Activated CD8-positive, alpha-beta memory T cell treated with anti-CD3 and anti-CD28 coated beads, Interleukin-2, amount 10 ng/mL, durations not matched to agents 7 days and 5 days (primary cell): ENCODE results near the gene ENO3. TPM values are rescaled to one million over a fixed set of nuclear protein-coding genes. Genes with fewer than 3 reads are reported as not detected.
"Not testable (repeated sequence)": the region's sequence is repeated elsewhere in the genome, so short reads cannot be mapped to it uniquely, and the experiment has no call there.

Experiments
- ATAC-seq: fragments of 150-1000 bp; cut with Tn5 transposase; one replicate; pipeline ENCODE4 v1.10.0; 2021; ENCODE audit warnings: moderate library complexity
- CTCF ChIA-PET: fragments of 350-600 bp; sonication (Branson Sonifier 250); formaldehyde crosslinking; loops from one replicate; lab custom pipeline; 2021; ENCODE audit warnings: antibody characterized with exemption; lab: Charles Lee
- DNase-seq: peaks from one replicate; pipeline ENCODE4 v3.0.0-alpha.2; 2020
- H3K27ac Mint-ChIP-seq: one replicate; pipeline ENCODE4 v1.8.0; 2021; ENCODE audit warnings: mild to moderate bottlenecking, mixed read lengths
- H3K27me3 Mint-ChIP-seq: one replicate; pipeline ENCODE4 v1.8.0; 2021; ENCODE audit warnings: mixed read lengths
- H3K36me3 Mint-ChIP-seq: one replicate; pipeline ENCODE4 v1.8.0; 2021; ENCODE audit warnings: mild to moderate bottlenecking, mixed read lengths
- H3K4me1 Mint-ChIP-seq: one replicate; pipeline ENCODE4 v1.8.0; 2021; ENCODE audit warnings: mixed read lengths
- H3K4me3 Mint-ChIP-seq: one replicate; pipeline ENCODE4 v1.8.0; 2021; ENCODE audit warnings: mild to moderate bottlenecking, moderate library complexity, mixed read lengths
- H3K9me3 Mint-ChIP-seq: one replicate; pipeline ENCODE4 v1.8.0; 2022; ENCODE audit warnings: low read depth, mixed read lengths
- total RNA-seq, 2 experiments: library from RNA; stranded (reverse); gene quantifications; one replicate each; pipeline ENCODE4 v1.2.3, GENCODE V29; 2021

Gene ENO3
- total RNA-seq = 10 to 100 TPM; 27.7 to 30.8 TPM

DNA sequence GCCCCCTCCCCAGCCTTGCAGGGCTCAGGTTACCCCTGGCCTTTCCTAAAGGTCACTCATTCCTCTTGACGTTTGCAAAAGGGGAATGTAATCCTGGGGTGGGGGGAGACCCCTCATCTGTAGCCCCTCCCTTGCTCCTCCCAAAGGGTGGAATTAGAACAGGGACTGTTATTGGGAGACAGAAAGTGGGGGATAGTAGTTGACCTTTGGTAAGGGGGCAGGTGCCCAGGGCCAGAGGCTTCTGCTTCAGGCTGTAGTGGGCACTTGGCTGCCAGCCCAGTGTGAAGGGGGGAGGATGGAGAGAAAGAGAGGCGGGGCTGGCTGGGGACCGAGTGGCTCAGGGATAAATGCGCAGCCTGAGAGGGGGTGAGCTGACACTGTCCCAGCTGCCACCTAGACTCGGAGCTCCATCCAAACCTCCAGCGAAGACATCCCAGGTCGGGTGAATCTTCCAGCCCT, at the start of gene ENO3:
ENO3 (plus strand) TSS at position 374 of the 459 bp plus-strand sequence. CDS start 711 bp downstream, outside the sequence.
- CTCF ChIA-PET = interaction anchor here (0.7 to 4.5 kb wide), 3 partner anchors 12 to 241 kb away, joined by 4 to 18 read pairs (median 8); partner anchors contain the start of genes ARRB2 and SPAG7
- peak within 1 kb of the TSS; percentile 89 for H3K27ac Mint-ChIP-seq
- H3K4me3 Mint-ChIP-seq = peak within 1 kb of the TSS; percentile 79
- no peaks in the 10 kb centered on the region for H3K27me3 Mint-ChIP-seq
- no peaks in the 10 kb centered on the region for H3K9me3 Mint-ChIP-seq
- peaks cover 16% of the 10 kb centered on the region for H3K36me3 Mint-ChIP-seq
- no peak for ATAC-seq
- peaks cover 20% of the 10 kb centered on the region for H3K4me1 Mint-ChIP-seq
- no peak for DNase-seq

DNA sequence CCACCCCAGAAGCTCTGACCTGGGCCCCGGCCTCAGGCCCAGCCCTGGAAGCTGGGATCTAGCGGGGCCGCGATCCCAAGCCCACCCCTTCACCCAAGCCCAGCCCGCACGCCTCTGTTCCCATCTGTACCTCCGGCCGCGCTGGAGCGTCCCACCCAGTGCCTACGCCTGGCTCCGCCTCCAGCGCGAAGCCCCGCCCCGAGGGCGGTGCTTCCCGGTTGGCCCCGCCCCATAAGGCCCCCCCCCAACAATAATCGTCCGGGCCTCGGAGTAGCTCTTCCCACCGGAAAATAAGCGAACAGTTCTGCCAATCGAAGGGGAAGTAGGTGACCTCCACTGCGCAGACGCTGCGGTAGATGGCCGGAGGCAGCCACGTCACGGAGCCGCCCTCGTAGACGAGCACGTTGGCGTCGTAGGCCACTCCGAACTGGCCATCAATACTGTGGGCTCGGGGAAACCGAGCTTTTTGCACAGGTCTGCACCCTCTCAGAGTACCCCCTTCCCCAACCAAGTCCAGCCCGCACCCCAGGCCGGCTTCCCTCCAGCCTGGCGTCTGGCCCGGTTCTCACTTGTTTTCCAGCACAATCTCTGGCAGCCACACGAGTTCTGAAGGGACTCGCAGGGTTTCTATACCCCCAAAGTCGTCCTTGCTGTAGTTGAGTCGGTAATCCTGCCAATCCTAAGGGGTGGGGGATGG, 49.1 kb upstream of the ENO3 start:
- H3K36me3 Mint-ChIP-seq = no peaks in the 10 kb centered on the region
- CTCF ChIA-PET = interaction anchor here (0.6 to 3.2 kb wide), 12 partner anchors 7 to 335 kb away, joined by 3 to 18 read pairs (median 6); partner anchors contain the start of genes ARRB2, CAMTA2, RNF167 and SLC25A11
- H3K27ac Mint-ChIP-seq = peak overlapping the region; percentile 44
- peaks cover 36% of the 10 kb centered on the region for H3K4me1 Mint-ChIP-seq
- H3K4me3 Mint-ChIP-seq = no peak overlapping the region
- peaks cover 4% of the 10 kb centered on the region for H3K27me3 Mint-ChIP-seq
- DNase-seq (no peak), ATAC-seq (no peak)
- H3K9me3 Mint-ChIP-seq = no peaks in the 10 kb centered on the region

DNA sequence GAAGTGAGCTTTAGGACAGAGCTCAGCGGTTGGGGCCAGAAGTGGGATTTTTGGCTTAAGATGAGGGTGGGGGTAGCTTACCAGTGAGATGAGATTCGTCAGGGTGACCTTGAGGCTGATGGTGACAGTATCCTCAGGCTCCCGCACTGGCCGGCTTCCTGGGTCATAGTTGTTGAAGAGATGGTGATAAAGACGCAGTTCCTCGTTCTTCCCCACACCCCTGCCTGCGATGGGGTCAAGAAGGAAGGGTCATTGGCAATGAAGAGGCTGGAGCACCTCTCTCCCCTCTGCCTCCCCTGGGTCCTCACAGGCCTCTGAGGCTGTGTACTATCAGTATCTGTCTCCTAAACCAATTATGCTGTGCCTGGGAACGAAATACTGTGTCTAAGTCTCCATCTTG, 48.4 kb upstream of the ENO3 start:
- H3K4me1 Mint-ChIP-seq = peaks cover 36% of the 10 kb centered on the region
- H3K9me3 Mint-ChIP-seq = no peaks in the 10 kb centered on the region
- H3K27ac Mint-ChIP-seq = no peak overlapping the region
- DNase-seq = no peak
- ATAC-seq = no peak
- no peak overlapping the region for H3K4me3 Mint-ChIP-seq
- H3K27me3 Mint-ChIP-seq = peaks cover 4% of the 10 kb centered on the region
- no peaks in the 10 kb centered on the region for H3K36me3 Mint-ChIP-seq
- CTCF ChIA-PET = interaction anchor here (0.6 to 3.2 kb wide), 18 partner anchors 8 to 336 kb away, joined by 3 to 18 read pairs (median 4); partner anchors contain the start of genes ARRB2, CAMTA2, RNF167 and SLC25A11

DNA sequence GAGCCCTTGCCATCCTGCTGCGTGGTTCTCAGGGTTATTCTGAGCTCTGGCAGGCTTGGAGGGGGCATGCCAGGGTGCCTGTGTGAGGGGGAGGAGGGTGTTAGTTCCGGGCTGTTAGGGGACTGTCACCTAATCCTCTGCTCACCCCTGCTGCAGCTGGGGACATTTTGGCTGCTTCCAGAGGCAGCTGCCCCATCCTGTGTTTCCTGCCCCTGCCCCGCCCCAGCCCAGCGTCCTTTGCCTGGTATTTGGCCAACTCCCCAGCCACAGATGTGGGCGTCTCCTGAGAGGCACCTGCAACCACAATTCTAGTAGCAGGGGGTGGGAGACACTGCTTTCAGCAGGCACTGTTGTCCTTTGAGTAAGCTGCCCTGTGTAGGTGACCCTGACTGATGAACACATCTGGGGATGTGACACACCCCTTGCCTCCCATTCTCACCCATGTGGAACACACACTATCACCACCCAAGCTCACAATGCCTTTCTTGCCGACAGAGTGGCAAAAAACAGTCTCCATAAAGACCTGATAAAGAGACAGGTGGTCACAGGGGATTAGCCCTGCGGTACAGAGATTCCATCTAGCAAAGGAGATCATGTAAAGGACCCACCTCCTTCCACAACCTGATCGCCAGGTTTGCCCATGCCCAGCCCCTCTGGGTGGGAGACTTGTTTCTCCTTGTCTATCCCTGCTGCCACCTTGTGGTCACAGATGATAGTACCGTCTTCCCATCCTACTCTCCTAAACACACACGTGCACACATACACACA, 47.7 kb upstream of the ENO3 start, which contains the start of gene CHRNE:
CHRNE (minus strand) TSS at position 48 of the 768 bp plus-strand sequence; CDS start at position 13, 35 bp downstream.
- CTCF ChIA-PET = interaction anchor here (0.6 to 3.2 kb wide), 25 partner anchors 10 to 345 kb away, joined by 3 to 18 read pairs (median 4); partner anchors contain the start of genes ARRB2, CAMTA2, RNF167 and SLC25A11

DNA sequence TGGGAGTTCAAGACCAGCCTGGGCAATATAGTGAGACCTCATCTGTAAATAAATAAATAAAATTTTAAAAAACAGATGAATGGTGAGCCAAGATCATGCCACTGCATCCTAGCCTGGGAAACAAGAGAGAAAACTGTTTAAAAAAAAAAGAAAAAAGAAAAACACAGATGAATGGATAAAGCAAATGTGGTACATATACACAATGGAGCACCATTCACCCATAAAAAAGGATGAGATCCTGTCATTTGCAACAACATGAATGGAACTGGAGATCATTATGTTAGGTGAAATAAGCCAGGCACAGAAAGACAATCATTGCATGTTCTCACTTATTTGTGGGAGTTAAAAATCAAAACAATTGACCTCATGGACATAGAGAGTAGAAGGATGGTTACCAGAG, 44.3 kb upstream of the ENO3 start:
- H3K4me1 Mint-ChIP-seq = peaks cover 20% of the 10 kb centered on the region
- H3K27me3 Mint-ChIP-seq, H3K9me3 Mint-ChIP-seq, H3K4me3 Mint-ChIP-seq, H3K27ac Mint-ChIP-seq, ATAC-seq, H3K36me3 Mint-ChIP-seq, DNase-seq: not testable (repeated sequence)
- CTCF ChIA-PET = interaction anchor here (1.0 to 2.0 kb wide), 3 partner anchors 33 to 340 kb away, joined by 3 to 6 read pairs (median 4); partner anchors contain the start of genes RNF167 and SLC25A11

More for the DNA sequence above, 47.7 kb upstream of the ENO3 start, which contains the start of gene CHRNE:
- DNase-seq = peak; percentile 87
- Mint-ChIP-seq H3K9me3 (no peaks in the 10 kb centered on the region), H3K4me3 (peak within 1 kb of the TSS; percentile 10), H3K4me1 (peaks cover 36% of the 10 kb centered on the region), H3K27ac (peak within 1 kb of the TSS; percentile 67), H3K36me3 (no peaks in the 10 kb centered on the region), H3K27me3 (peaks cover 4% of the 10 kb centered on the region)
- ATAC-seq = peak; percentile 32

DNA sequence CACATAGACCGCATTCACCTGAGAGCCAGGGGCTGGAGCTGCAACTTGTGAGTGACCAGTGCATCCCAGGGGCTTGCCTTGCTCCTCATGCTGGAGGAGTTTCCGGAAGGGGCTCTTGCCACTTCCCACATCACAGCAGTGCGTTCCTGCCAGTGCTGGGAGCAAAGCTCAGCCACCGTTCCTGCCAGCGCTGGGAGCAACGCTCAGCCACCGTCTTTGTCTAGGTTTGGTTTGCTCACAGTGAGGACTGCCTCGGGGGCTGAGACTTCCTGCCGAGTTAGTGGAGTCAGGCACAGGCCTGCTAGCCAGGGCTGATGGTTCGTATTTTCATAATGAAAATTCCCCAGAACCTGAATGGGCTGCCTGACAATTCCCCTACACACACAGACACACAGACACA, 42.6 kb upstream of the ENO3 start:
- peak; percentile 20 for ATAC-seq
- Mint-ChIP-seq H3K9me3 (no peaks in the 10 kb centered on the region), H3K4me1 (peaks cover 6% of the 10 kb centered on the region), H3K27ac (no peak overlapping the region), H3K36me3 (no peaks in the 10 kb centered on the region), H3K27me3 (no peaks in the 10 kb centered on the region), H3K4me3 (no peak overlapping the region)
- CTCF ChIA-PET = interaction anchor here (0.7 to 2.5 kb wide), 26 partner anchors 8 to 154 kb away, joined by 3 to 31 read pairs (median 7); partner anchors contain the start of genes C17orf107, CAMTA2, INCA1 and KIF1C
- no peak for DNase-seq

DNA sequence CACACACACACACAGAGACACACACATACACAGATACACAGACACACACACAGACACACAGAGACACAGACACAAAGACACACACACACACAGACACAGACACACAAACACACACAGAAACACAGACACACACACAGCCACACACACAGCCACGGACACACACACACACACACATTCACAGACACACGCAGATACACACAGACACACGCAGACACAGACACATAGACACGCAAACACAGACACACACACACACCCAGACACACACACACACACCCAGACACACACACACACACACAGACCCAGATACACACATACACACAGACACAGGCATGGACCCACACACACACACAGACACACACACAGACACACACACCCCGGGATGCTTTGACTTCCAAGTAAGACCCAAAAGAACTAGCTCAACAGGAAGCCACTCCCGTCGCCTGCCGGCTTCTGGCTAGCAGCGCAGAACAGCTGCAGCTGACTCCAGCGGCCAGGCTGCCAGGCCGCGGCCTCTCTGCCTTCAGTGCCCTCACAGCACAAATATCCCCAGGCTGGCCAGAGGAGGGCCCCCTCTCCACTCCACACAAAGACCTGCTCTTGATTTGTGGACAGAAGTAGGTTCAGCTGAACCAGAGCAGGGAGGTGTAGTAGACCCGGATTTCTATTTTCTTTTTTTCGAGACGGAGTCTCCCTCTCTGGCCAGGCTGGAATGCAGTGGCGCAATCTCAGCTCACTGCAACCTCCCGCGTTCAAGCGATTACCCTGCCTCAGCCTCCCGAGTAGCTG, 42.0 kb upstream of the ENO3 start:
- CTCF ChIA-PET = interaction anchor here (0.7 to 2.5 kb wide), 35 partner anchors 8 to 169 kb away, joined by 3 to 31 read pairs (median 5); partner anchors contain the start of genes C17orf107, CAMTA2, INCA1 and KIF1C
- Mint-ChIP-seq H3K36me3 (no peaks in the 10 kb centered on the region), H3K4me3 (no peak overlapping the region), H3K27ac (no peak overlapping the region), H3K4me1 (peaks cover 2% of the 10 kb centered on the region), H3K27me3 (no peaks in the 10 kb centered on the region), H3K9me3 (no peaks in the 10 kb centered on the region)
- DNase-seq (peak; percentile 88), ATAC-seq (peak; percentile 98)

DNA sequence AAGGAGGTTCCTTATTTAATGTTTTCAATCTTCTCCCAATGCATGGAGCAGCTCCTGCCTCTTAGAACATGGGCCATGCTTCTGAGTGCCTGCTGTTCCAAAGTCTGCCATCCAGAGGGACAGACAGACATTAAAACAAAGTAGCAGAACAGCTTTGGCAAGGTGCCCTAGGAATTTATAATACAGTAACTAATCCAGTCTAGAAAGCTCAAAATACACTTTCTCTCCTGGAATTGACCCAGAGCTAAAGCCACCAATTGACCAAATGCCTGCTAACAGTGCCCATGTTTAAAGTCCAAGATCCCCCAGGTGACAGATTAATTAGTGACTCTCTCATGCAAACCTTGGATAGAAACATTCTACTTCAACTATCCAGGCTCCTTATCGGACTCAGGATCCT, 36.9 kb upstream of the ENO3 start:
- ATAC-seq = no peak
- Mint-ChIP-seq H3K9me3 (no peaks in the 10 kb centered on the region), H3K4me1 (peaks cover 2% of the 10 kb centered on the region), H3K27me3 (no peaks in the 10 kb centered on the region), H3K4me3 (no peak overlapping the region), H3K36me3 (no peaks in the 10 kb centered on the region), H3K27ac (no peak overlapping the region)
- CTCF ChIA-PET = interaction anchor here (1.2 to 1.3 kb wide), 2 partner anchors 10 to 103 kb away, joined by 3 to 4 read pairs; no protein-coding TSS in a partner anchor
- no peak for DNase-seq

DNA sequence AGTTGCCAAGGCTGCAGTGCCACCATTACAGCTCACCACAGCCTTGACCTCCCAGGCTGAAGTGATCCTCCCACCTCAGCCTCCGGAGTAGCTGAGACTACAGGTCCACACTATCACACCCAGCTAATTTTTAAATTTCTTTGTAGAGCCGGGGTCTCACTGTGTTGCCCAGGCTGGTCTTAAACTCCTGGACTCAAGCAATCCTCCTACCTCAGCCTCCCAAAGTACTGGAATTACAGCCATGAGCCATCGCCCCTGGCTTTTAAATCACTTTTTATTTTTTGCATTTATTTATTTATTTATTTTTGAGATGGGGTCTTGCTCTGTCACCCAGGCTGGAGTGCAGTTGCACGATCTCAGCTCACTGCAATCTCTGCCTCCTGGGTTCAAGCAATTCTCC, 36.4 kb upstream of the ENO3 start:
- ATAC-seq, CTCF ChIA-PET, H3K9me3 Mint-ChIP-seq, H3K36me3 Mint-ChIP-seq, DNase-seq, H3K4me1 Mint-ChIP-seq, H3K4me3 Mint-ChIP-seq, H3K27me3 Mint-ChIP-seq, H3K27ac Mint-ChIP-seq: not testable (repeated sequence)

DNA sequence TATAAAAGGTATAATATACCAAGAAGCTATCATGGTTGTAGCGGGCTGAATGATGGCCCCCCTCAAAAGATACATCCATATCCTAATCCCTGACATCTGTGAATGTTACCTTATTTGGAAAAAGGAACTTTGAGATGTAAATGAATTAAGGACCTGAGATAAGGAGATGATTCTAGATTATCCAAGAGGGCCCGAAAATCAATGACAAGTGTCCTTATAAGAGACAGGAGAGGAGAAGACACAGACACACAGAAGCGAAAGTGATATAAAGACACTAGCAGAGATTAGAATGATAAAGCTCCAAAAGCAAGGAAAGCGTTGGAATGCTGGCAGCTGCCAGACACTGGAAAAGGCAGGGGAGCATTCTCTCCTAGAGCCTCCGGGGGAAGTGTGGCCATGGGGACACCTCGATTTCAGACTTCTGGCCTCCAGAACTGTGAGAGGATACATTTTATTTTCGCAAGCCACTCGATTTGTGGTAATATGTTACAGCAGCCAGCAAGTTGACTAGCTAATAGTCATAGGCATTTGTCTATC, 31.3 kb upstream of the ENO3 start:
- no peaks in the 10 kb centered on the region for H3K9me3 Mint-ChIP-seq
- no peaks in the 10 kb centered on the region for H3K27me3 Mint-ChIP-seq
- CTCF ChIA-PET = interaction anchor here (0.6 to 2.4 kb wide), 3 partner anchors 11 to 438 kb away, joined by 3 to 12 read pairs (median 4); partner anchors contain the start of genes RNF167 and SLC25A11
- peaks cover 2% of the 10 kb centered on the region for H3K36me3 Mint-ChIP-seq
- H3K27ac Mint-ChIP-seq = no peak overlapping the region
- no peaks in the 10 kb centered on the region for H3K4me1 Mint-ChIP-seq
- H3K4me3 Mint-ChIP-seq = no peak overlapping the region
- no peak for ATAC-seq
- DNase-seq = no peak

DNA sequence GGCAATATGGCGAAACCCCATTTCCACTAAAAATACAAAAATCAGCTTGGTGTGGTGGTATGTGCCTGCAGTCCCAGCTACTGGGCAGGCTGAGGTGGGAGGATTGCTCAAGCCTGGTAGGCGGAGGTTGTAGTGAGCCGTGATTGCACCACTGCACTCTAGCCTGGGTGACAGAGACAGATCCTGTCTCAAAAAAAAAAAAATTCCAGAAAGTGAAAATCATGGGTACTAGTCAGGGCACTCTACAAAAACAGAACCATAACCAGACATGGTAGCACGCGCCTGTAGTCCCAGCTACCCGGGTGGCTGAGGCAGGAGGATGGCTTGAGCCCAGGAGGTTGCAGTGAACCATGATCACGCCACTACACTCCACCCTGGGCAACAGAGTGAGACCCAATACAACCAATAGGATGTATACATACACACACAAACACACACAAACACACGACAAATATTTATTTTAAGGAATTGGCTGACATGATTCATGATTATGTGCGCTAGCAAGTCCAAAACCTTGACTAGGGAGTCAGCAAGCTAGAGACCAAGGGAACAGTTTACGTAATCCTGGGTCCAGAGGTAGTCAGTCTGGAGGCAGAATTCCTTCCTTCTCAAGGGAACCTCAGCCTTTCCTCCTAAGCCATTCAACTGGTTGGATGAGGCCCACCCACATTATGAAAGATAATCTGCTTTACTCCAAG, 30.4 kb upstream of the ENO3 start:
- CTCF ChIA-PET = interaction anchor here (1.4 to 2.4 kb wide), 2 partner anchors 11 to 20 kb away, joined by 3 to 12 read pairs; partner anchors contain the start of genes RNF167 and SLC25A11

More for the DNA sequence above, 30.4 kb upstream of the ENO3 start:
- Mint-ChIP-seq H3K36me3 (peaks cover 2% of the 10 kb centered on the region), H3K9me3 (no peaks in the 10 kb centered on the region), H3K27ac (no peak overlapping the region), H3K4me1 (no peaks in the 10 kb centered on the region), H3K4me3 (no peak overlapping the region), H3K27me3 (no peaks in the 10 kb centered on the region)
- no peak for DNase-seq
- ATAC-seq = no peak
